ENCODE results near the gene OARD1. TPM values are rescaled to one million over a fixed set of nuclear protein-coding genes. Genes with fewer than 3 reads are reported as not detected.

The OARD1 gene
- total RNA-seq, 4 donors from 2014 or later = 12.3 to 25.6 (median 17.3) TPM

DNA sequence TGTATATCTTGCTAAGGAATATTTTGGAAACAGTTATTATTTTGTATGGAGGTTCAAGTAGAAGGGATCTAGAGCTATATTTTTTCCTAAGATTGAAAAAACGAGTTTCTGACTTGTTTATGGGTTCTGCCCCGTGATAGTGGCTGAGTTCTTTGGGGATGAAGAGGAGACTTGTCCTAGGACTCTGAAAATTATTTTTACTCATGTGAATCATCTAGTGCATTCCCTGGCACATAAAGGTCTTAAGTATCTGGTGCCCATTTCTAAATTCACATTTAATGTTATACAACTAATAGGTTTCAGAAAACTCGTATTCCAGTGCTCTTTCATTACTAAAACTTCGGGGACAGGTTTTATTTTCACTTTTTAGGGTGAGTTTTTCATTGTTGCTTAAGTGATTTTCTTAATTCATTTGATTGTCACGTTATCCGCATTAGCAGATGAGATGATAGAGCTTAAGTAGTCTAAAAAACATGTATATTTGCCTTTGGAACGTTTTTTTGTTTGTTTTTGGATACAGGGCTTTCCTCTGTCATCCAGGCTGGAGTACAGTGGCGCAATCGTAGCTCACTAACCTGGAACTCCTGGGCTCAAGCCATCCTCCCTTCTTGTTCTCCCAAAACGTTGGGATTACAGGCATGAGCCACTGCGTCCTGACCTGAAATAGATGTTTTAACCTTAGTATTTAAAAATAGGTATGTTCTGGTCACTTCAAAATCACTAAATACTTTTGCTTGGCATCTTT lies 2.7 kb upstream of the OARD1 start:
- peaks cover 0 to 55% (median 23%) of the 10 kb centered on the region in 4 donors for H3K4me1 ChIP-seq
- TF ChIP-seq EP300 (IDR thresholded peaks at IDR 0.05) = no peak
- TF ChIP-seq, protein P1, sequence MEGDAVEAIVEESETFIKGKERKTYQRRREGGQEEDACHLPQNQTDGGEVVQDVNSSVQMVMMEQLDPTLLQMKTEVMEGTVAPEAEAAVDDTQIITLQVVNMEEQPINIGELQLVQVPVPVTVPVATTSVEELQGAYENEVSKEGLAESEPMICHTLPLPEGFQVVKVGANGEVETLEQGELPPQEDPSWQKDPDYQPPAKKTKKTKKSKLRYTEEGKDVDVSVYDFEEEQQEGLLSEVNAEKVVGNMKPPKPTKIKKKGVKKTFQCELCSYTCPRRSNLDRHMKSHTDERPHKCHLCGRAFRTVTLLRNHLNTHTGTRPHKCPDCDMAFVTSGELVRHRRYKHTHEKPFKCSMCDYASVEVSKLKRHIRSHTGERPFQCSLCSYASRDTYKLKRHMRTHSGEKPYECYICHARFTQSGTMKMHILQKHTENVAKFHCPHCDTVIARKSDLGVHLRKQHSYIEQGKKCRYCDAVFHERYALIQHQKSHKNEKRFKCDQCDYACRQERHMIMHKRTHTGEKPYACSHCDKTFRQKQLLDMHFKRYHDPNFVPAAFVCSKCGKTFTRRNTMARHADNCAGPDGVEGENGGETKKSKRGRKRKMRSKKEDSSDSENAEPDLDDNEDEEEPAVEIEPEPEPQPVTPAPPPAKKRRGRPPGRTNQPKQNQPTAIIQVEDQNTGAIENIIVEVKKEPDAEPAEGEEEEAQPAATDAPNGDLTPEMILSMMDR (IDR thresholded peaks at IDR 0.05) = no peak
- no peak for TF ChIP-seq POLR2A (IDR thresholded peaks at IDR 0.05)
- DNase-seq (ENCODE audit: low spot score in 2 of 2) = no peak
- peak overlapping the region in 2 of 4 donors; percentile 81 to 97 for H3K4me3 ChIP-seq
- H3K36me3 ChIP-seq = peaks cover 0 to 15% (median 0%) of the 10 kb centered on the region in 3 donors
- H3K9me3 ChIP-seq = no peaks in the 10 kb centered on the region
- 52 to 53% methylated on average over 11 of the region's 11 CpGs for WGBS, 2 donors
- peak overlapping the region in 3 of 4 donors; percentile 99 to 100 (median 100) for H3K27ac ChIP-seq
- no peaks in the 10 kb centered on the region for H3K27me3 ChIP-seq

- Histone ChIP-seq H3K9me3 (no peaks in the 10 kb centered on the region), H3K27me3 (no peaks in the 10 kb centered on the region), H3K4me1 (peaks cover 0 to 55% (median 23%) of the 10 kb centered on the region in 4 donors), H3K4me3 (peak overlapping the region; percentile 79 to 97 (median 82)), H3K36me3 (peaks cover 0 to 15% (median 0%) of the 10 kb centered on the region in 3 donors), H3K27ac (peak overlapping the region; percentile 98 to 100 (median 100))
- WGBS, 2 donors = 5 to 7% methylated on average over 11 of the region's 11 CpGs
- TF ChIP-seq EP300 (IDR thresholded peaks at IDR 0.05) (peak in 1 of 2 donors; percentile 8), POLR2A (IDR thresholded peaks at IDR 0.05) (no peak)
- TF ChIP-seq, protein P1 (IDR thresholded peaks at IDR 0.05) = no peak
- DNase-seq (ENCODE audit: low spot score in 2 of 2) = no peak
These were observed 2.0 kb upstream of the OARD1 start for GRCh38 chr6:41073968-41074691.

- 0% methylated on average over 23 to 71 of the region's 74 CpGs for WGBS, 2 donors
These were observed 1.2 kb upstream of the OARD1 start for GRCh38 chr6:41073203-41073967.

DNA sequence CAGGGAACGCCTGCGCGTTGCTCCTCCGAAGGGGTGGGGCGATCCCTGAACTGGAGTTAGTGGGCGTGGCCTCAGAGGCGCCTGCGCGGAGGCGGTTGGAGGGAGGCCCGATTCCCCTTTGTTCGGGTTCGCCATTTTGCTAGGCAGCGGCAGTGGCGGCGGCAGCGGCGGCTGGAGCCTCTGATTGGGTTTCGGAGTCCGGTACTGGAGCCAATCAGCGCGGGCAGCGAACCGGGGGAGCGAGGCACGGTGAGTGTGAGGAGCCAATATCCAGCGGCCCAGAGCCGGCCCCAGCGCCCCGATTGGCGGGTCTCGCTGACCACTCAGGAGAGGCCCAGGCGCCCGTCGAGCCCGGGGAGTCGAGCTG lies 663 bp upstream of the OARD1 start, which contains the start of gene NFYA:
TSS of gene NFYA (plus strand) at position 139 of the 367 bp plus-strand sequence. CDS start 6,116 bp downstream, outside the sequence.
- peaks cover 0 to 50% (median 23%) of the 10 kb centered on the region in 4 donors for H3K4me1 ChIP-seq
- peak; percentile 23 to 56 for TF ChIP-seq EP300 (IDR thresholded peaks at IDR 0.05)
- no peak for TF ChIP-seq POLR2A (IDR thresholded peaks at IDR 0.05)
- H3K4me3 ChIP-seq = peak within 1 kb of the TSS; percentile 81 to 97 (median 85)
- WGBS, 2 donors = 0% methylated on average over 15 to 37 of the region's 37 CpGs
- H3K36me3 ChIP-seq = peaks cover 0 to 24% (median 0%) of the 10 kb centered on the region in 3 donors
- H3K27me3 ChIP-seq = no peaks in the 10 kb centered on the region
- peak within 1 kb of the TSS; percentile 98 to 100 (median 100) for H3K27ac ChIP-seq
- DNase-seq (ENCODE audit: low spot score in 2 of 2) = peak; percentile 99
- H3K9me3 ChIP-seq = no peaks in the 10 kb centered on the region

More at GRCh38 chr6:41073203-41073967, 1.2 kb upstream of the OARD1 start:
- TF ChIP-seq POLR2A (IDR thresholded peaks at IDR 0.05) (peak; percentile 90 to 93), EP300 (IDR thresholded peaks at IDR 0.05) (peak in 1 of 2 donors; percentile 78)
- TF ChIP-seq, protein P1 (IDR thresholded peaks at IDR 0.05) = peak in 4 of 5 experiments; percentile 23 to 68 (median 48)
- H3K4me1 ChIP-seq = peaks cover 0 to 50% (median 23%) of the 10 kb centered on the region in 4 donors
- peak; percentile 63 to 77 for DNase-seq (ENCODE audit: low spot score in 2 of 2)
- no peaks in the 10 kb centered on the region for H3K9me3 ChIP-seq
- H3K4me3 ChIP-seq = peak overlapping the region; percentile 79 to 97 (median 82)
- H3K36me3 ChIP-seq = peaks cover 0 to 18% (median 0%) of the 10 kb centered on the region in 3 donors
- peak overlapping the region; percentile 98 to 100 (median 100) for H3K27ac ChIP-seq
- no peaks in the 10 kb centered on the region for H3K27me3 ChIP-seq

GRCh38 chr6:41071501-41071922 lies 644 bp downstream of the OARD1 start:
- H3K4me3 ChIP-seq = peak overlapping the region; percentile 81 to 97 (median 85)
- TF ChIP-seq EP300 (IDR thresholded peaks at IDR 0.05) (no peak), POLR2A (IDR thresholded peaks at IDR 0.05) (no peak)
- TF ChIP-seq, protein P1 (IDR thresholded peaks at IDR 0.05) = no peak
- no peaks in the 10 kb centered on the region for H3K27me3 ChIP-seq
- H3K27ac ChIP-seq = peak overlapping the region; percentile 98 to 100 (median 100)
- peaks cover 0 to 42% (median 23%) of the 10 kb centered on the region in 4 donors for H3K4me1 ChIP-seq
- no peaks in the 10 kb centered on the region for H3K9me3 ChIP-seq
- WGBS, 2 donors = 0% methylated on average over 16 of the region's 16 CpGs
- DNase-seq (ENCODE audit: low spot score in 2 of 2) = no peak
- peaks cover 0 to 29% (median 0%) of the 10 kb centered on the region in 3 donors for H3K36me3 ChIP-seq
